C4-2B (cell line): ENCODE measurements around the gene SEC63.

Experiments
- ZFX ChIP-seq: fragments of 450-650 bp; IDR thresholded peaks from 2 replicates; pipeline ENCODE4 v1.6.1; 2017
- TF ChIP-seq, protein P1 (sequence below): fragments of 450-650 bp; conservative IDR thresholded peaks from 2 replicates; pipeline ENCODE4 v1.5.1; 2017; ENCODE audit warnings: mild to moderate bottlenecking

GRCh38 chr6:107981695-107982094 is 23.7 kb upstream of the SEC63 start:
- TF ChIP-seq, protein P1, sequence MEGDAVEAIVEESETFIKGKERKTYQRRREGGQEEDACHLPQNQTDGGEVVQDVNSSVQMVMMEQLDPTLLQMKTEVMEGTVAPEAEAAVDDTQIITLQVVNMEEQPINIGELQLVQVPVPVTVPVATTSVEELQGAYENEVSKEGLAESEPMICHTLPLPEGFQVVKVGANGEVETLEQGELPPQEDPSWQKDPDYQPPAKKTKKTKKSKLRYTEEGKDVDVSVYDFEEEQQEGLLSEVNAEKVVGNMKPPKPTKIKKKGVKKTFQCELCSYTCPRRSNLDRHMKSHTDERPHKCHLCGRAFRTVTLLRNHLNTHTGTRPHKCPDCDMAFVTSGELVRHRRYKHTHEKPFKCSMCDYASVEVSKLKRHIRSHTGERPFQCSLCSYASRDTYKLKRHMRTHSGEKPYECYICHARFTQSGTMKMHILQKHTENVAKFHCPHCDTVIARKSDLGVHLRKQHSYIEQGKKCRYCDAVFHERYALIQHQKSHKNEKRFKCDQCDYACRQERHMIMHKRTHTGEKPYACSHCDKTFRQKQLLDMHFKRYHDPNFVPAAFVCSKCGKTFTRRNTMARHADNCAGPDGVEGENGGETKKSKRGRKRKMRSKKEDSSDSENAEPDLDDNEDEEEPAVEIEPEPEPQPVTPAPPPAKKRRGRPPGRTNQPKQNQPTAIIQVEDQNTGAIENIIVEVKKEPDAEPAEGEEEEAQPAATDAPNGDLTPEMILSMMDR, result no peak
- no peak for TF ChIP-seq ZFX
